Renal cortical epithelial cell (primary cell): ENCODE data around the gene GTF3C2. TPM values are rescaled to one million over a fixed set of nuclear protein-coding genes. Genes with fewer than 3 reads are reported as not detected.
"Not testable (repeated sequence)": the region's sequence is repeated elsewhere in the genome, so short reads cannot be mapped to it uniquely, and the experiment has no call there.

Experiments used
- DNase-seq: peaks from one replicate; pipeline ENCODE4 v3.0.0-alpha.2; 2011; ENCODE audit warnings: low read depth
- total RNA-seq: library from RNA; depleted of rRNA; stranded (reverse); fragments of >200 nt; gene quantifications from 2 replicates; pipeline ENCODE4 v1.2.3, GENCODE V29; 2014

The GTF3C2 gene
- total RNA-seq, 1 donor from 2014 or later: 40.2 TPM

GRCh38 chr2:27322766-27323595 is 33.6 kb downstream of the GTF3C2 start, which contains the start of gene MPV17:
Gene MPV17 (minus strand): TSS chr2:27323097. CDS start chr2:27322517, 580 bp downstream.
- peak; percentile 90 for DNase-seq

DNA sequence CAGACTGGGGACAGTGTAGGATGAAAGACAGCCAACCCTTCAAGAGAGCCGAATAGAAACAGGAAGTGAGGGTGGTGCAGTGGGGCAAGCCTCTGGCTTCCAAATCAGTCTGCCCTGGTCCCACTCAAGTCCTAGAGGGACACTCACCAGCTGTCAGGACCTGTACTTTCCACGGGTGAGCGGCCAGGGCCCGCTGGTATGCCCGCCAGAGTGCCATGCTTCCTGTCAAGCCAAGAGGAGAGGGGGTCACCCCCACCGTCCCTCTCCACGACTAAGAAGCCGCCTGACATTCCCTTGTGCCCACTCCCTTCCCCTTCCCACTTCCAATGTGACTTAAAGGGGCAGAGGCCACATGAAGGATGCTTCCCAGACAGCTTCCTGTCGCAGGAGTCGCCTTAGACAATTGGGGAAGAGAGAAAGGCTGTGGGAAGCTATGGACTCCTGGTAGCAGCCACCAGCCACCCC is 34.2 kb downstream of the GTF3C2 start:
- DNase-seq: peak; percentile 16

GRCh38 chr2:27320958-27321543 is 35.5 kb downstream of the GTF3C2 start:
- DNase-seq: peak; percentile 99

DNA sequence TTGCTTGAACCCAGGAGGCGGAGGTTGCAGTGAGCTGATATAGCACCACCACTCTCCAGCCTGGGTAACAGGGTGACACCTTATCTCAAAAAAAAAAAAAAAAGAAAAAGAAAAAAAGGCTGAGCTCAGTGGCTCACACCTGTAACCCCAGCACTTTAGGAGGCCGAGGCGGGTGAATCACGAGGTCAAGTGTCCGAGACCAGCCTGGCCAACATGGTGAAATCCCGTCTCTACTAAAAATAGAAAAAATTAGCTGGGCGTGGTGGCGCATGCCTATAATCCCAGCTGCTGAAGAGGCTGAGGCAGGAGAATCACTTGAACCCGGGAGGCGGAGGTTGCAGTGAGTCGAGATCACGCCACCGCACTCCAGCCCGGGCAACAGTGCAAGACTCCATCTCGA is 36.7 kb downstream of the GTF3C2 start:
- DNase-seq: not testable (repeated sequence)

GRCh38 chr2:27316655-27317412 is 39.7 kb downstream of the GTF3C2 start:
- DNase-seq: no peak

DNA sequence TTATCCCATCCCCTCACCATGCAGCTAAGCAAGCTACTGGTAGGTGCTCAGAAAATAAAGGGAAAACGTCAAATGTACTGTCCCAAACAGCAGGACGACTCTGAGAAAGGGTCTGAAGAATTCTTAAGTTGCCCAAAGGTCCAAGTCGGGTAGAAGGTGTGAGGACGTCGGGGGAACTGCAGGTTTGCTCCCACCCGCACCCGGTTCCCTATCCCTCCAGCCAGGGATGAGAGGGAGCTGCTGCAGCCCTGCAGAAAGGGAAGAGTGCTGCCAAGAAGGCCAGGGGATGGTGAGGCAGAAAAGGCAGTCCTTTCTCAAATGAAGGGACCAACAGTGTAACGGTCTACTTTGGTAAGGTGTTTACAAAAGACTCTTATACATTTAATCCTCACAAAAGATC is 41.4 kb downstream of the GTF3C2 start:
- no peak for DNase-seq

- no peak for DNase-seq
These were observed 41.9 kb downstream of the GTF3C2 start for GRCh38 chr2:27314709-27315108.

DNA sequence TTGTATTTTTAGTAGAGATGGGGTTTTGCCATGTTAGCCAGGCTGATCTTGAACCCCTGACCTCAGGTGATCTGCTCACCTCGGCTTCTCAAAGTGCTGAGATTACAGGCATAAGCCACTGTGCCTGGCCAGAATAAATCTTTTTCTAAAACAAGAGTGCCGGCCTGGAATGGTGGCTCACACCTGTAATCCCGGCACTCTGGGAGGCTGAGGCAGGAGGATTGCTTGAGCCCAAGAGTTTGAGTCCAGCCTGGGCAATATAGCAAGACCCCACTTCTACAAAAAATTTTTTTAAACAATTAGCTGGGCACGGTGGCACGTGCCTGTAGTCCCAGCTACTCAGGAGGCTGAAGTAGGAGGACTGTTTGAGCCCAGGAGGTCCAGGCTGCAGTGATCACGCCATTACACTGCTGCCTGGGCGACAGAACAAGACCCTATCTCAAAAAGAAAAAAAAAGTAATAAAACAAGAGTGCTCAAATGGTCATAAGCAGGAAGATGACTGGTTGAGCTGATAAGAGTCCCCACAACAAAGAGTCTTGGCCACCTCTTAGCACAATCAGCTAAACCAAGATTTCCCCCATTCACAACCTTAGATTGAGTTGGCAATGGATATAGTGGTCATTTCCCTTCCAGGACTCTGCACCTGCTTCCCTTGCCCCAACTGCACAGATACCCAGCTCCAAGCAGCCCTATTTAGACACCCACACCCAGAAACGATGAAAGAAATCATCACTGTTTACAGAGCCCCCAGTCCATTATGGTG is 42.5 kb downstream of the GTF3C2 start:
- DNase-seq: no peak

DNA sequence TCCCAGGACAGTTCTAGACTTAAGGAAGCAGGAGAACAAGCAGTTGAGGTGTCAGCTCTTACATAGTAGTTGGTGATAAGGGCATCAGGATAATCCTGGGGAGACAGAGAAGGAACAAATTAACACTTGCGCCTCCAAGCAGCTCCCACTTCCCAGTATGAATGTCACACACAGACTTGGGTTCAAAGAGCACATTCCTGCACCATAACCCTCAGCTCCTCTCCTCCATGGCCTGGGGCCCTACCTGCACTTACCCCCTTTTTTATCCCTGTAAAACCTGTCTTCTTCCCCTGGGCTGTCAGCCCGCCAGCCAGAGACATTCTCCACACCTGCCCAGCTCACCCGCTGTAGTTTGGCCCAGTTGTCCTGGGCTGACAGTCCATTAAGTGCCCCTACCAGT is 44.4 kb downstream of the GTF3C2 start:
- DNase-seq: no peak

- no peak for DNase-seq
These were observed 46.9 kb downstream of the GTF3C2 start for GRCh38 chr2:27309651-27310050.

GRCh38 chr2:27308359-27308881 is 48.1 kb downstream of the GTF3C2 start, which contains the start of gene UCN:
Gene UCN (minus strand): TSS chr2:27308445. CDS start chr2:27307895, 550 bp downstream.
- peak; percentile 27 for DNase-seq

GRCh38 chr2:27307545-27308358 is 48.8 kb downstream of the GTF3C2 start:
- DNase-seq: no peak

- DNase-seq: no peak
These were observed 49.3 kb downstream of the GTF3C2 start for GRCh38 chr2:27307287-27307544.

- DNase-seq: no peak
These were observed 49.8 kb downstream of the GTF3C2 start for GRCh38 chr2:27306573-27307286.

DNA sequence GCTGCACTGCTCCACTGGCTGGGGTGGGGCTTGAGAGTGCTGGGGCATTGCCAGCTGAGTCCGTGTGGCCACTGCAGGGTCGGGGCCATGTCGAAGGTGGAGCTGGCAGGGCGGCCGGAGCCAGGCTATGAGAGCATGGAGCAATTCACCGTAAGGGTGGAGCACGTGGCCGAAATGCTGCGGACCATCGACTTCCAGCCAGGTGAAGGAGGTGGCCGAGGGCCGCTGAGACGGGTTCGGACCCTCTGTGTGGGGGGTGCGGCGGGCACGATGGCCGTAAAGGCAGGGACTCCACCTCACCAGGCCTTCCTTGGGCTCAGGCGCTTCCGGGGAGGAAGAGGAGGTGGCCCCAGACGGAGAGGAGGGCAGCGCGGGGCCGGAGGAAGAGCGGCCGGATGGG is 50.4 kb downstream of the GTF3C2 start:
- no peak for DNase-seq

DNA sequence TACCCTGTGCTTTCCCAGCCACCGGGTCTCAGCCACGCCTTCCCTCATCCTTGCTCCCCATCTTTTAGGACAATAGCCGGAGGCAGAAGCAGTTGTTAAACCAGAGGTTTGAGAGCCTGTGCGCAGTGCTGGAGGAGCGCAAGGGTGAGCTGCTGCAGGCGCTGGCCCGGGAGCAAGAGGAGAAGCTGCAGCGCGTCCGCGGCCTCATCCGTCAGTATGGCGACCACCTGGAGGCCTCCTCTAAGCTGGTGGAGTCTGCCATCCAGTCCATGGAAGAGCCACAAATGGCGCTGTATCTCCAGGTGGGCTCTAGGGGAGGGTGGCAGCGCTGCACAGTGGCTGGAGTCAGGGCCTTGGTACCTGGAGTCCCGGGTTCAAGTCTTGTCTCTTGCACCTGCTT is 51.0 kb downstream of the GTF3C2 start:
- no peak for DNase-seq

DNA sequence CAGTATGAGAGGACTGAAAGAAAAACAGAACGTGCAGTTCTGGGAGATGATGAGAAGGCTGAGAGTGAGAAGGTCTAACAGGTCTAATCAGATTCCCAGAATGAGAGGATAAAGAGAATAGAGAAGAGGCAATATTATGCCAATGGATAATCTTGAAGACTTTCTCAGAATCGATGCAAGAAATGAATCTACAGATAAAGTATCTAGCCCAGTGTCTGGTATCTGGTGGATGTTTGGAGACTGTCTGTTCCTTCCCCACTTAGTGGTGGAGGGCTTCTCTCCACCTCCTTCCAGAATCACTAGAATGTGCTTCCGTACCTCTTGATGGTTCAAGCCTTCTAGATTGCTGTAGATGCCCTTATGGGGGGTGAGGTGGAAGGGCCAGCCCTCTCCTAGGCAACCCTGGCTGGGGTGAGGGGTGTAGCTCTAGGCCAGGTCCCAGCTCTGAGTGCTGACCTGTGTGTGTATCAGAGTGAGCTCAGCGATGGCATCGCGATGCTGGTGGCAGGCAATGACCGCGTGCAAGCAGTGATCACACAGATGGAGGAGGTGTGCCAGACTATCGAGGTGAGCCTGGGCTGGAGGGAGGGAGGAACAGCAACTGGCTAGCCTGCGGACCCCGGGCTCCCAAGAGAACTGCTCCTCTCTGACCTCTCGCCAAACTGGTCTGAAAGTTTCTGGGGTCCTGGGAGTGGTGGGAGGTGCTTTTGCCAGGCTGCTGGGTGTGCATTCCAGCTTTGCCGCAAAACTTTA is 51.9 kb downstream of the GTF3C2 start:
- DNase-seq: no peak

- DNase-seq: peak; percentile 69
These were observed 53.2 kb downstream of the GTF3C2 start for GRCh38 chr2:27303093-27304025.
